Mesendoderm (in vitro differentiated cells): ENCODE results near the gene MTUS2.

ENCODE experiments used
- DNase-seq: peaks from one replicate; pipeline ENCODE4 v3.0.0; 2013
- H2AK5ac ChIP-seq: 2 replicates; pipeline ENCODE4 v1.6.1; 2013; ENCODE audit warnings: low read length, inconsistent platforms
- H2BK120ac ChIP-seq: 2 replicates; pipeline ENCODE4 v1.6.1; 2013; ENCODE audit warnings: low read depth, mild to moderate bottlenecking, low read length, moderate library complexity, mixed read lengths
- H2BK15ac ChIP-seq: replicated peaks from 2 replicates; pipeline ENCODE4 v1.6.1; 2013; ENCODE audit warnings: low read depth, mild to moderate bottlenecking, moderate library complexity
- H2BK5ac ChIP-seq: 2 replicates; pipeline ENCODE4 v1.6.1; 2013; ENCODE audit warnings: low read length, inconsistent platforms
- H3K18ac ChIP-seq: 2 replicates; pipeline ENCODE4 v1.6.1; 2013; ENCODE audit warnings: mild to moderate bottlenecking, low read length, mixed read lengths
- H3K23ac ChIP-seq: one replicate; pipeline ENCODE4 v1.6.1; 2013; ENCODE audit warnings: low read length
- H3K27ac ChIP-seq: 2 replicates; pipeline ENCODE4 v1.5.1; 2013; ENCODE audit warnings: low read depth, mild to moderate bottlenecking, inconsistent platforms, low read length, moderate library complexity
- H3K27me3 ChIP-seq: 2 replicates; pipeline ENCODE4 v1.6.1; 2013; ENCODE audit warnings: low read length, control low read depth, mild to moderate bottlenecking, inconsistent platforms; ENCODE audit not compliant: insufficient read depth, poor library complexity
- H3K36me3 ChIP-seq: 2 replicates; pipeline ENCODE4 v1.6.1; 2013; ENCODE audit warnings: low read length, inconsistent platforms; ENCODE audit not compliant: control insufficient read depth, insufficient read depth
- H3K4ac ChIP-seq: one replicate; pipeline ENCODE4 v1.6.1; 2013; ENCODE audit warnings: low read depth, mild to moderate bottlenecking, low read length, moderate library complexity
- H3K4me1 ChIP-seq: 2 replicates; pipeline ENCODE4 v1.6.1; 2013; ENCODE audit warnings: low read depth, low read length, inconsistent platforms; ENCODE audit not compliant: control insufficient read depth
- H3K4me2 ChIP-seq: 2 replicates; pipeline ENCODE4 v1.6.1; 2013; ENCODE audit warnings: low read length
- H3K4me3 ChIP-seq: 2 replicates; pipeline ENCODE4 v1.5.1; 2013; ENCODE audit warnings: mild to moderate bottlenecking, low read length
- H3K56ac ChIP-seq: one replicate; pipeline ENCODE4 v1.6.1; 2013; ENCODE audit warnings: low read length
- H3K79me1 ChIP-seq: 2 replicates; pipeline ENCODE4 v1.6.1; 2013; ENCODE audit warnings: low read length, inconsistent platforms
- H3K79me2 ChIP-seq: 2 replicates; pipeline ENCODE4 v1.6.1; 2013; ENCODE audit warnings: mild to moderate bottlenecking, low read length; ENCODE audit not compliant: control insufficient read depth, insufficient read depth
- H3K9ac ChIP-seq: 2 replicates; pipeline ENCODE4 v1.6.1; 2013; ENCODE audit warnings: low read length, inconsistent platforms
- H4K5ac ChIP-seq: one replicate; pipeline ENCODE4 v1.6.1; 2013; ENCODE audit warnings: low read length
- H4K8ac ChIP-seq: one replicate; pipeline ENCODE4 v1.6.1; 2013; ENCODE audit warnings: low read depth, mild to moderate bottlenecking, control low read depth, low read length, moderate library complexity
- WGBS: extraction: QIAGEN DNeasy Blood & Tissue Kit; methylation state at CpG from one replicate; pipeline ENCODE4 v1.1.7; 2013; ENCODE audit warnings: low lambda C conversion rate, missing lambda C conversion rate; ENCODE audit not compliant: insufficient coverage; ENCODE audit errors: extremely low coverage; 5-methylcytosine and 5-hydroxymethylcytosine counted together

MTUS2 gene

DNA sequence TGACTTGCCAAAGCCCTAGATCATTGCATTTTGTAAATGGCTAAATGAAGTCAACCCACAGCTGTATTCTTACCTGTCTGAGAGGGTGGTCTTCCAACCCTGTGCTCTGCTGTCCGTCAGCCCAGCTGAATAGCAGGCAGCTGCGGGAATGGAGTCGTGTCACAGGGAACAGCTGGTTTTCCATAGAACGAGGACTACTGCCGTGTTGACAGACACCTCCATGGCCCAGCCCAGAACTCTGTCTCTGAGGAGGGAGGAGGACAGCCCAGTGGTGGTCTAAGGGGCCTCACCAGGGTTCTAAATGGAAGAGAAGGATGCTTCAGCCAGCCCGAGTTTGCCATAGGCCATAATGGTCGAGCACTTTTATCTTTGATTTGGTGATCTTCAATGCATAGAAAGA lies 664.7 kb downstream of the MTUS2 start:
- Histone ChIP-seq H3K27ac (no peak overlapping the region), H3K56ac (no peak overlapping the region), H3K23ac (no peak overlapping the region), H3K18ac (no peak overlapping the region), H3K4me1 (peaks cover 11% of the 10 kb centered on the region), H2AK5ac (no peak overlapping the region), H2BK120ac (no peak overlapping the region), H3K79me2 (no peaks in the 10 kb centered on the region), H2BK15ac (no peak overlapping the region), H2BK5ac (no peak overlapping the region), H3K36me3 (no peaks in the 10 kb centered on the region), H3K4me2 (no peak overlapping the region), H3K4me3 (no peak overlapping the region), H3K4ac (no peak overlapping the region), H4K8ac (no peak overlapping the region), H4K5ac (no peak overlapping the region), H3K27me3 (no peaks in the 10 kb centered on the region), H3K9ac (no peak overlapping the region), H3K79me1 (no peaks in the 10 kb centered on the region)
- DNase-seq = no peak
- no CpG with 5 or more reads among the region's 7 CpGs for WGBS

DNA sequence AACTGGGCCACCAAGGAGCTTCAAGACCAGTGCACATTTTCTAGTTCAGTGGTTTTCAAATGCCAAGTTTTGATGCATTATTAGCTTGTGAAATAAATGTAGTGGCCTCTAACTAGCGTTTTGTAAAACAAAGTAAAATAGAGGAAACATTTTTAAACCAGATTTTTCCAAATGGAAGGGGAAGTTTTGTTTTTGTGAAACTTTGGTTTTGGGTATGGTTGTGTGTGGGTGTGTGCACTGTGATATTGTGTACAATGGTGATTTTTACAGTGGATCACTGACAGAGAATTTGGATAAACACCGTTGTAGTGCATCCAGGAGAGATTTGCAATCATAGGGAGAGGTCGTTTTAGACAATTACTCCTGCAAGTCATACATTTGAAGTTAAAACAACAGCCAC lies 666.4 kb downstream of the MTUS2 start:
- H4K5ac ChIP-seq = no peak overlapping the region
- no peak overlapping the region for H3K56ac ChIP-seq
- H2BK15ac ChIP-seq = no peak overlapping the region
- H3K27ac ChIP-seq = no peak overlapping the region
- H3K4ac ChIP-seq = no peak overlapping the region
- no peak overlapping the region for H3K18ac ChIP-seq
- no peak overlapping the region for H3K23ac ChIP-seq
- no peak overlapping the region for H2BK120ac ChIP-seq
- H3K27me3 ChIP-seq = no peaks in the 10 kb centered on the region
- H2AK5ac ChIP-seq = no peak overlapping the region
- no peak overlapping the region for H4K8ac ChIP-seq
- no peaks in the 10 kb centered on the region for H3K79me1 ChIP-seq
- H3K36me3 ChIP-seq = no peaks in the 10 kb centered on the region
- peaks cover 11% of the 10 kb centered on the region for H3K4me1 ChIP-seq
- DNase-seq = no peak
- H3K79me2 ChIP-seq = no peaks in the 10 kb centered on the region
- no CpG with 5 or more reads among the region's 3 CpGs for WGBS
- no peak overlapping the region for H3K9ac ChIP-seq
- H3K4me2 ChIP-seq = no peak overlapping the region
- H2BK5ac ChIP-seq = no peak overlapping the region
- no peak overlapping the region for H3K4me3 ChIP-seq

DNA sequence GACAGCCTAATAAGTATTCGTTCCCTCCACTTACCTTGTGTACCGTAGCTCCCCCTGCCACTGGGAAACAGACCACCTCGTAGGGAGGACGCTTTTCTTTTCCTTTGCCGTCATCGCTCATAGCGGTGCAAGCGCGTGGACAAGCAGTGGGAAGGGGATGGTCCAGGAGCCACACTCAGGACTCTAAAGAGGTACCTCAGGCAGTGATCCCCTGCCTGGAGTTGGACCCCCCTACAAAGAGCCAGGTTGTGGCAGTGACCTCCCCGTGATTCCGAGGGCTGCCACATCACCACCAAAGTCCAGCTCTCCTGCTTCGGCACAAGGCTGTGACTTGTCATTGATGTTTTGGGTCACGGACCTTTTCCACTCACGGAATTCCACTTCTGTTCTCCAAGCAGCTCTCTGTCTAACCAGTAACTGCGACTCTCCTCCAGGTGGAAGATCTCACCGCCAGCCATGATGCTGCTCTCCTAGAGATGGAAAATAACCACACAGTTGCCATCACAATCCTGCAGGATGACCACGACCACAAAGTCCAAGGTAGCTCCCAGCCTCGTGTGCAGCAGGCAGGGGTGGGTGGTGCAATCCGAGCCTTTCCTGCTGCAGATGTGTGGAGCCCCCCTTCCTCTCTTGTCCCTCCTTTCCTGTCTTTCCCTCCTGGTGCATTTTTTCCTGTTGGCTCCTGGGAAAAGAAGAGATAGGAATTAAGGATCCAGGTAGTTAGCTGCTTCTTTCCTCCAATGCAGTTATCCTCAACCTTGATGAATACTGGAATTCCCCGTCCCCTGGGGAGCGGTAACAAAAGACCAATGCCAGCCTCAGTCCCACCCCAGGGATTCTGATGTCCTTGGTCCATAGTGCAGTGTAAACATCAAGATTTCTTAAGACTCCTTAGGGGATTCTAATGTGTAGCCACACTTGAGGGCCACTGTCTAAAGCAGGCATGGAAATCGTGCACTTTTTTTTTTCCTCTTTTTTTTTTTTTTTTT lies 667.6 kb downstream of the MTUS2 start:
- no peak for DNase-seq
- Histone ChIP-seq H3K27me3 (no peaks in the 10 kb centered on the region), H2AK5ac (no peak overlapping the region), H4K8ac (no peak overlapping the region), H3K4ac (no peak overlapping the region), H3K23ac (no peak overlapping the region), H3K18ac (no peak overlapping the region), H3K36me3 (no peaks in the 10 kb centered on the region), H3K9ac (no peak overlapping the region), H3K4me1 (peaks cover 8% of the 10 kb centered on the region), H3K56ac (no peak overlapping the region), H2BK15ac (no peak overlapping the region), H3K79me1 (no peaks in the 10 kb centered on the region), H2BK120ac (no peak overlapping the region), H3K27ac (no peak overlapping the region), H4K5ac (no peak overlapping the region), H3K4me3 (no peak overlapping the region), H3K79me2 (no peaks in the 10 kb centered on the region), H3K4me2 (no peak overlapping the region), H2BK5ac (no peak overlapping the region)
- no CpG with 5 or more reads among the region's 22 CpGs for WGBS

DNA sequence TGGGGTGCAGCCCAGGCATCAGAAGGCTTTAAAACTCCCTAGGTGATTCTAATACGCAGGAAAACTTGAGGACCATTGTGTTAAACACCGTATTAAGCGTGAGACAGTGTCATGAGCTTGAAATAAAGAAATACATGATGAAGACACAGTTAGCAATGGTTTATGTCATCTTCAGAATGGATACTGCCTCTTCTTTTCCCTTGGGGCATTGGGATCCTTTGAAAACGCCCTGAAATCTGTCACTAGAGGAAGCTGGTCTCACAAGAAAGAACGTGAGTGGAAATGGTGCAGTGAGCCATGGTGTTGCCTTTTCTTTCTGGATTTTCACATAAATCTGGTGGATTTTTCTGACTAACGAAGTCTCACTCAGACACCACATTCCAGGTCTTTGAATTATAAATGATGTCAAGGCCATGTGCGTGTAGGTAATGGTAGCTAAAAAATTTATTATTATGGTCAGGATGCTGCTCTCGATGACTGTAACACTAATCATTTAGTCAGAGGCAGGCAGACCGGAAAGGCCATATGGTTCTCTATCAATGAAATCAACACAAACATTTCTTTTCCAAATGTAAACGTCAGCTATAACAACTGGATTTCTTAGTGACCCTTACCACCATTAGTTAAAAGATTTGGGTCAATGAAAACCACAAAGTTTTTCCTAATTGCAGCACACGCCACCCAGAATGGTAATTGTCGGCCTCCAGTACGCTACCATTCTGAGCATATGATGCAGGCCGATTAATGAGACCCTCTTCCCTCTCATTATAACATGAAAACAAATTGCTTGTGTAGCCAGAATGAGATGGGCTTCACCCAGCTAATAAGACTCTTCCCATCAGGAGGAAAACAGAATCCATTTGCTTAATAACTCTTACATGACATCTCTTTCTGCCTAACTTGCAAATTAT lies 669.8 kb downstream of the MTUS2 start:
- Histone ChIP-seq H3K4me1 (no peaks in the 10 kb centered on the region), H2BK15ac (no peak overlapping the region), H3K4ac (no peak overlapping the region), H3K4me2 (no peak overlapping the region), H3K27me3 (no peaks in the 10 kb centered on the region), H3K4me3 (no peak overlapping the region), H3K9ac (no peak overlapping the region), H3K27ac (no peak overlapping the region), H3K56ac (no peak overlapping the region), H2BK120ac (no peak overlapping the region), H3K23ac (no peak overlapping the region), H3K79me2 (no peaks in the 10 kb centered on the region), H2BK5ac (no peak overlapping the region), H2AK5ac (no peak overlapping the region), H3K79me1 (no peaks in the 10 kb centered on the region), H4K8ac (no peak overlapping the region), H4K5ac (no peak overlapping the region), H3K36me3 (no peaks in the 10 kb centered on the region), H3K18ac (no peak overlapping the region)
- DNase-seq = no peak
- WGBS = no CpG with 5 or more reads among the region's 14 CpGs

DNA sequence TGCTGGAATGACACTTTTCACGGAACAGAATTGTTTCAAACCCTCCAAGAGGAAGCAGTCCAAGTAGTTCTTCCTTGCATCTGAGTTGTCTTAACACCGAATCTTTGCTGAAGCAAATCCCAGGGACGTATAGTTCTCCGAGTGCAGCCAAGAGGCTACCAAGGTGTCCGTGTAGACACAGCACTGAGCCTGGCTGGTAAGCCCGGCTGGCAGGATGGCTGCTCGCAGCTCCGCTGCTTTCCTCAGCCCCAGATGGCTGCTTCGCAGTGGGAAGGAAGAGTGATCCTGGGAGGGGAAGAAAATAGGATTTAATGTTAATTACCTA lies 670.4 kb downstream of the MTUS2 start:
- Histone ChIP-seq H2AK5ac (no peak overlapping the region), H3K9ac (no peak overlapping the region), H3K18ac (no peak overlapping the region), H3K79me2 (no peaks in the 10 kb centered on the region), H2BK5ac (no peak overlapping the region), H3K56ac (no peak overlapping the region), H4K8ac (no peak overlapping the region), H3K4ac (no peak overlapping the region), H2BK15ac (no peak overlapping the region), H3K23ac (no peak overlapping the region), H3K27ac (no peak overlapping the region), H2BK120ac (no peak overlapping the region), H4K5ac (no peak overlapping the region), H3K36me3 (no peaks in the 10 kb centered on the region), H3K4me2 (no peak overlapping the region), H3K27me3 (no peaks in the 10 kb centered on the region), H3K4me3 (no peak overlapping the region), H3K79me1 (no peaks in the 10 kb centered on the region), H3K4me1 (no peaks in the 10 kb centered on the region)
- no peak for DNase-seq
- no CpG with 5 or more reads among the region's 9 CpGs for WGBS
